OCI-LY1 (cell line): ENCODE data around the gene HAUS2.

Source experiments
- H2AFZ ChIP-seq: fragments of 200-600 bp; sonication (generic), shearing (Covaris generic); 2 replicates; pipeline ENCODE4 v1.6.0; 2014; ENCODE audit warnings: antibody characterized with exemption, mild to moderate bottlenecking, low read length
- H3F3A ChIP-seq: fragments of 200-600 bp; sonication (generic), shearing (Covaris generic); 2 replicates; pipeline ENCODE4 v1.6.0; 2014; ENCODE audit warnings: mild to moderate bottlenecking, antibody characterized with exemption, low read length, moderate library complexity; ENCODE audit not compliant: insufficient read depth
- H3K27ac ChIP-seq: fragments of 200-600 bp; sonication (generic); 2 replicates; pipeline ENCODE4 v1.5.1; 2014; ENCODE audit warnings: low read length, mixed run types, mild to moderate bottlenecking, low read depth; ENCODE audit not compliant: poor library complexity, severe bottlenecking
- H3K27me3 ChIP-seq: fragments of 200-600 bp; sonication (generic); 2 replicates; pipeline ENCODE4 v1.6.0; 2014; ENCODE audit warnings: antibody characterized with exemption, mild to moderate bottlenecking, low read length, moderate library complexity; ENCODE audit not compliant: insufficient read depth
- H3K36me3 ChIP-seq: fragments of 200-600 bp; sonication (generic); 2 replicates; pipeline ENCODE4 v1.6.1; 2014; ENCODE audit warnings: mild to moderate bottlenecking, antibody characterized with exemption, low read length, moderate library complexity, mixed read lengths; ENCODE audit not compliant: insufficient read depth
- H3K4me1 ChIP-seq: fragments of 200-600 bp; sonication (generic); 2 replicates; pipeline ENCODE4 v1.5.1; 2014; ENCODE audit warnings: mild to moderate bottlenecking, low read length, moderate library complexity; ENCODE audit not compliant: insufficient read depth, severe bottlenecking
- H3K4me2 ChIP-seq: fragments of 200-600 bp; sonication (generic), shearing (Covaris generic); 2 replicates; pipeline ENCODE4 v1.6.1; 2014; ENCODE audit warnings: low read length
- H3K4me3 ChIP-seq: fragments of 200-600 bp; sonication (generic); 2 replicates; pipeline ENCODE4 v1.5.1; 2014; ENCODE audit warnings: low read length, low read depth, mild to moderate bottlenecking, mixed read lengths; ENCODE audit not compliant: poor library complexity, severe bottlenecking
- H3K79me2 ChIP-seq: fragments of 200-600 bp; shearing (Covaris generic); 2 replicates; pipeline ENCODE4 v1.6.1; 2016; ENCODE audit warnings: mixed run types, low read length, mixed read lengths; ENCODE audit not compliant: insufficient read depth
- H3K9ac ChIP-seq: fragments of 200-600 bp; sonication (generic), shearing (Covaris generic); 2 replicates; pipeline ENCODE4 v1.6.1; 2014; ENCODE audit warnings: mild to moderate bottlenecking, low read length, mixed read lengths
- H3K9me2 ChIP-seq: fragments of 200-600 bp; sonication (generic), shearing (Covaris generic); 2 replicates; pipeline ENCODE4 v1.6.1; 2014; ENCODE audit warnings: low read depth, mild to moderate bottlenecking, low read length, mixed read lengths
- H3K9me3 ChIP-seq: fragments of 200-600 bp; shearing (Covaris generic); 2 replicates; pipeline ENCODE4 v1.6.1; 2014; ENCODE audit warnings: low read length, mixed read lengths
- H4K20me1 ChIP-seq: fragments of 200-600 bp; sonication (generic), shearing (Covaris generic); 2 replicates; pipeline ENCODE4 v1.6.0; 2016; ENCODE audit warnings: mild to moderate bottlenecking, low read length; ENCODE audit not compliant: insufficient read depth
- EZH2 ChIP-seq: fragments of 200-600 bp; sonication (generic), shearing (Covaris generic); IDR thresholded peaks from 2 replicates; pipeline ENCODE4 v1.8.0; 2017; ENCODE audit warnings: borderline replicate concordance, mixed run types, mild to moderate bottlenecking, antibody characterized with exemption, low read length, moderate library complexity, mixed read lengths
- TF ChIP-seq, protein P1 (sequence below): fragments of 200-600 bp; sonication (generic), shearing (Covaris generic); IDR thresholded peaks from 2 replicates; pipeline ENCODE4 v1.5.1; 2017; ENCODE audit warnings: mild to moderate bottlenecking, antibody characterized with exemption, low read length, moderate library complexity, mixed read lengths

HAUS2 gene

DNA sequence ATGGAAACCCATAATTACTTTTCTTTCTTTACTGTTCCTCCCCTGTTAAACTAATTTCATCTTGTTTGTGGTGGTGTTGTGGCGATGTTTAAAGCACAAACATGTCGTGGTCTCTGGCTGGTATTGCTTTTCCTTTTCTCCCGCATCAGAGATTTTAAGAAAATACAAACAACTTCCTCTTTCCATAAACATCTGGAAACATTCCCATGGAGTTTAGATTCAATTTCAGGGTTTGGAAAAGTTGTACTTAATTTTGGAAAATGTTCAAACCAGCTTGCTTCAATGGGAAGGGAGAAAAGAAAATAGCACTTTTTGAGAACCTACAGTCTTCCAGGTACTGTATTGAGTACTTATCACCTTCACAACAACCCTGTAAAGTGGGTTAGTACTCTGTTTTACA lies 57.2 kb downstream of the HAUS2 start:
- Histone ChIP-seq H3K4me1 (peaks cover 77% of the 10 kb centered on the region), H2AFZ (no peak overlapping the region), H3K9ac (peak overlapping the region; percentile 50)

GRCh38 chr15:42608110-42608531 lies 59.5 kb downstream of the HAUS2 start:
- Histone ChIP-seq H4K20me1 (no peaks in the 10 kb centered on the region), H3K36me3 (no peaks in the 10 kb centered on the region), H3K4me1 (peaks cover 62% of the 10 kb centered on the region), H3K9ac (peak overlapping the region; percentile 45), H3K4me3 (peak overlapping the region; percentile 16), H3K79me2 (no peaks in the 10 kb centered on the region), H3K9me2 (no peaks in the 10 kb centered on the region), H3F3A (peaks cover 7% of the 10 kb centered on the region; the same call in 1 of the 2 replicates), H3K4me2 (peak overlapping the region; percentile 49), H2AFZ (no peak overlapping the region), H3K9me3 (no peaks in the 10 kb centered on the region), H3K27ac (peak overlapping the region; percentile 98), H3K27me3 (no peaks in the 10 kb centered on the region)
- TF ChIP-seq EZH2: no peak
- TF ChIP-seq, protein P1, sequence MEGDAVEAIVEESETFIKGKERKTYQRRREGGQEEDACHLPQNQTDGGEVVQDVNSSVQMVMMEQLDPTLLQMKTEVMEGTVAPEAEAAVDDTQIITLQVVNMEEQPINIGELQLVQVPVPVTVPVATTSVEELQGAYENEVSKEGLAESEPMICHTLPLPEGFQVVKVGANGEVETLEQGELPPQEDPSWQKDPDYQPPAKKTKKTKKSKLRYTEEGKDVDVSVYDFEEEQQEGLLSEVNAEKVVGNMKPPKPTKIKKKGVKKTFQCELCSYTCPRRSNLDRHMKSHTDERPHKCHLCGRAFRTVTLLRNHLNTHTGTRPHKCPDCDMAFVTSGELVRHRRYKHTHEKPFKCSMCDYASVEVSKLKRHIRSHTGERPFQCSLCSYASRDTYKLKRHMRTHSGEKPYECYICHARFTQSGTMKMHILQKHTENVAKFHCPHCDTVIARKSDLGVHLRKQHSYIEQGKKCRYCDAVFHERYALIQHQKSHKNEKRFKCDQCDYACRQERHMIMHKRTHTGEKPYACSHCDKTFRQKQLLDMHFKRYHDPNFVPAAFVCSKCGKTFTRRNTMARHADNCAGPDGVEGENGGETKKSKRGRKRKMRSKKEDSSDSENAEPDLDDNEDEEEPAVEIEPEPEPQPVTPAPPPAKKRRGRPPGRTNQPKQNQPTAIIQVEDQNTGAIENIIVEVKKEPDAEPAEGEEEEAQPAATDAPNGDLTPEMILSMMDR: no peak

More for the DNA sequence above, 57.2 kb downstream of the HAUS2 start:
- H3K27me3 ChIP-seq: no peaks in the 10 kb centered on the region
- peaks cover 14% of the 10 kb centered on the region for H3K36me3 ChIP-seq
- no peaks in the 10 kb centered on the region for H3K79me2 ChIP-seq
- H4K20me1 ChIP-seq: no peaks in the 10 kb centered on the region
- peaks cover 7% of the 10 kb centered on the region; the same call in 1 of the 2 replicates for H3F3A ChIP-seq
- peak overlapping the region; percentile 58 for H3K4me2 ChIP-seq
- no peaks in the 10 kb centered on the region for H3K9me2 ChIP-seq
- no peak for TF ChIP-seq EZH2
- TF ChIP-seq, protein P1: no peak
- H3K9me3 ChIP-seq: 0 out of 2 replicates have a peak, but pooled peaks cover 3% of the 10 kb centered on the region
- peak overlapping the region; percentile 12 for H3K4me3 ChIP-seq
- peak overlapping the region; percentile 98 for H3K27ac ChIP-seq

DNA sequence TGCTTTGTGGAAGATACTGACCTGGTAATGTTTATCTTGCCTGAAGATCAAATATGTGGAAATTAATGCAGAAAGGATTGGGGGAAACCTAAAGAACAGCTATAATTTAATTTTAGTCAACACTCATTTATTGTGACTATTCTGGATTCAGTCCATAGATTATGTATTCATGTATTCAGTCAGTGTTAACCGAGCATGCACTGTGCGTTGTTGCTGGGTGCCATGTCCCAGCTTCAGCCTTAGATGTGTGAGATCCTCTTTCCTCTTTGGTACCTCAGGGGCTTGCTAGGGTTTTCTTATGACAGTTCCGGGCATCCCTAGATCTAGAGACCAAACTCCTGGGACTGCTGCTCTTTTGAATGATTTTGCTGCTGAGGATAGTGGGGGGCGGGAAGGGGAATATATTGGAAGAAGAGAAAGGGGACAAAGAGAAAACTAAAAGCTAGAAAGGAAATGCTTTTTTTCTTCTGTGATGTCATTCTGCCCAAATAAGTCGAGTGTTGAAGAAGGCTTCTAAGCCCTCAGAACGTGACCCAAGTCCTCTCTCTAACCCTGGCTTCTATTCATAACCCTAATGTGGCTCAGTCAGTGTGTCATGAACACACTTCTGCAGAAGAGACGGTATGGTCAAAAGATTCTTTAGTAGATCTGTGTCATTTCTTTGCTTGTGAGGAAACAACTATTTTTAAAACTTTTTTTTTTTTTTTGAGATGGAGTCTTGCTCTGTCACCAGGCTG lies 60.3 kb downstream of the HAUS2 start:
- no peaks in the 10 kb centered on the region for H3K9me3 ChIP-seq
- H3F3A ChIP-seq: peaks cover 7% of the 10 kb centered on the region; the same call in 1 of the 2 replicates
- H2AFZ ChIP-seq: no peak overlapping the region
- no peak overlapping the region for H3K4me3 ChIP-seq
- H3K36me3 ChIP-seq: no peaks in the 10 kb centered on the region
- no peaks in the 10 kb centered on the region for H3K27me3 ChIP-seq
- peak overlapping the region; percentile 98 for H3K27ac ChIP-seq
- H3K79me2 ChIP-seq: no peaks in the 10 kb centered on the region
- H3K9ac ChIP-seq: peak overlapping the region; percentile 17; the same call in 1 of the 2 replicates
- TF ChIP-seq, protein P1: no peak
- no peak for TF ChIP-seq EZH2
- peak overlapping the region; percentile 49 for H3K4me2 ChIP-seq
- no peaks in the 10 kb centered on the region for H3K9me2 ChIP-seq
- peaks cover 54% of the 10 kb centered on the region for H3K4me1 ChIP-seq
- H4K20me1 ChIP-seq: no peaks in the 10 kb centered on the region
